ENCODE measurements around the gene MCF2L.

The MCF2L gene

DNA sequence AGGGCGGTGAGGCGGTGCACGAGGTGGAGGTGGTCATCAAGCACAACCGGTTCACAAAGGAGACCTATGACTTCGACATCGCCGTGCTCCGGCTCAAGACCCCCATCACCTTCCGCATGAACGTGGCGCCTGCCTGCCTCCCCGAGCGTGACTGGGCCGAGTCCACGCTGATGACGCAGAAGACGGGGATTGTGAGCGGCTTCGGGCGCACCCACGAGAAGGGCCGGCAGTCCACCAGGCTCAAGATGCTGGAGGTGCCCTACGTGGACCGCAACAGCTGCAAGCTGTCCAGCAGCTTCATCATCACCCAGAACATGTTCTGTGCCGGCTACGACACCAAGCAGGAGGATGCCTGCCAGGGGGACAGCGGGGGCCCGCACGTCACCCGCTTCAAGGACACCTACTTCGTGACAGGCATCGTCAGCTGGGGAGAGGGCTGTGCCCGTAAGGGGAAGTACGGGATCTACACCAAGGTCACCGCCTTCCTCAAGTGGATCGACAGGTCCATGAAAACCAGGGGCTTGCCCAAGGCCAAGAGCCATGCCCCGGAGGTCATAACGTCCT lies 180.0 kb downstream of the MCF2L start:
- no peak for DNase-seq (ENCODE audit: low read depth)

Measured in activated T-cell treated with anti-CD3 and anti-CD28 coated beads for 1 hour (primary cell).